ENCODE measurements around the gene ITGB2.
A peak's percentile ranks its signal among the peaks of the same experiment; 100 is the strongest.

The ITGB2 gene

GRCh38 chr21:44955141-44955797 is 34.6 kb upstream of the ITGB2 start:
- DNase-seq (ENCODE audit: low read depth), result no peak

DNA sequence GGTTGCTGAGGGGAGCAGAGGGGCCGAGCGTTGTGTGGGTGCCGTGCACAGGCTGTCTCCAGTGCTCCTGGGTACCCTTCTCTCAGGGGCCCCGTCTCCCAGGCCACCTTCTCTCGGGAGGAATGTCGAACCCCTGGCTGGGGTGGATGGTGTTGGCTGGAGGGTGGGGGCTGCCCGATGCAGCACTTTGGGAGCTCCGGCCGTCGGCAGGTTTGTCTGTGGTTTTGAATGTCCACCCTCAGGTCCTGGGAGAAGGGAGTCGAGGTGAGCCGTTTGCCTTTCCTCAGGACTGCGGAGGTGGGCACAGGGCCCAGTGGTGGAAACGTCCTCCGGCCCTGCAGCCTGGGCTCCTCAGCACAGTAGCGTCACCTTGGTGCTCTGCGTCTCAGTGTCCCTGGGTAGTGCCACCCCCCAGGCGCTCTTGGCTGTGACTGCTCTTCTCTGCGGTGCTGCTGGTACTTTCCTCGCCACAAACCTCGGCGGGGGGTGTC is 33.6 kb upstream of the ITGB2 start:
- no peak for DNase-seq (ENCODE audit: low read depth)

DNA sequence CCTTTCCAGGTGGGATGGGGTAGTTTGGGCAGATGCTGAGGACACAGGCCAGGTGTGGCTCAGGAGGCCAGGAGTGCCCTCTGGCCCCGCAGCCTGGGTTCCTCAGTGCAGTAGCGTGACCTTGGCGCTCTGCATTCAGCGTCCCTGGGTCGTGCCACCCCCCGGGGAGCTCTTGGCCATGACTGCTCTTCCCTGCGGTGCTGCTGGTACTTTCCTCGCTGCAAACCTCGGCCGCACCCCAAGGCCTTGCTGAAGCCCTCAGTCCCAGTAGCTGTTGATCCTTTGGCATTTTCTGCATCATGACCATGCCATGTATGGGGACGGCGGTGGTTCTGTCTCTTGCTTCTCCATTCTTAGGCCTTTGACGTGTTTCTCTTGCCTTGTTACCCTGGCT is 32.9 kb upstream of the ITGB2 start:
- no peak for DNase-seq (ENCODE audit: low read depth)

GRCh38 chr21:44952929-44953627 is 32.4 kb upstream of the ITGB2 start:
- no peak for DNase-seq (ENCODE audit: low read depth)

DNA sequence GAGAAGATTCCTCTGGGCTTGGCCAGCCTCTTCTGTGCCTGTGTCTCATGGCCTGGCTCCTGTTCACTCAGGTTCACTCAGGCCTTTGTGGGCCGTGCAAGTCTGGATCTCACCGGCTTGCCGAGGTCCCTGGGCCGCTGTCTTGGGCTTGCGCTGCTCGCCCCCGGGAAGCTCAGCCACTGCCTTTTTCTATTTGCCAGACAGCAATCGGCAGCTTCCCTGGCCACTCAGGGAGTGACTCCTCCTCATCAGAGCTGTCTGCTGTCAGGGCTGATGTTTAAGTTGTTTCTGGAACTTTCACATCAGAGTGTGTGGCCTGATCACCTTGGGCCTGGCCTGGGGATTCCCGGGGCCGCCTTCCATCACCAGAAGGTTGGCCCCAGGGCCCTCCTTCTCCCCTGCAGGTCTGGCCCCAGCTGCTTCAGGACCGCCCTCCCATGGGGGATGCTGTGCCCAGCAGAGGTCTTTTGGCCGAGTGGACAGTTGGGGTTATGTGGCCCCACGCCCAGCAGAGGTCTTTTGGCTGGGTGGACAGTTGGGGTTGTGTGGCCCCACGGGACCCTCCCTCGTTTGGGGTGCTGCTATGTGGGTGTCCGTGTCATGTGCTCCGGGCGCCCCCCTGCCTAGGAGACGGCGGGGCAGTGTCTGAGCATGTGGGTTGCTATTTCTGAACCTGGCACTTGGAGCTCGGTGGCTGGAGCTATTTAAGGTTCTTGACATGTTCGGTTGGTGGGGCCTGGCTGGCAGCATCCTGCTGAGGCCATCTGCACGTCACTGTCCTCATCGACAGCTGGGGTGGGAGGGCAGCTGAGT is 31.6 kb upstream of the ITGB2 start:
- no peak for DNase-seq (ENCODE audit: low read depth)

DNA sequence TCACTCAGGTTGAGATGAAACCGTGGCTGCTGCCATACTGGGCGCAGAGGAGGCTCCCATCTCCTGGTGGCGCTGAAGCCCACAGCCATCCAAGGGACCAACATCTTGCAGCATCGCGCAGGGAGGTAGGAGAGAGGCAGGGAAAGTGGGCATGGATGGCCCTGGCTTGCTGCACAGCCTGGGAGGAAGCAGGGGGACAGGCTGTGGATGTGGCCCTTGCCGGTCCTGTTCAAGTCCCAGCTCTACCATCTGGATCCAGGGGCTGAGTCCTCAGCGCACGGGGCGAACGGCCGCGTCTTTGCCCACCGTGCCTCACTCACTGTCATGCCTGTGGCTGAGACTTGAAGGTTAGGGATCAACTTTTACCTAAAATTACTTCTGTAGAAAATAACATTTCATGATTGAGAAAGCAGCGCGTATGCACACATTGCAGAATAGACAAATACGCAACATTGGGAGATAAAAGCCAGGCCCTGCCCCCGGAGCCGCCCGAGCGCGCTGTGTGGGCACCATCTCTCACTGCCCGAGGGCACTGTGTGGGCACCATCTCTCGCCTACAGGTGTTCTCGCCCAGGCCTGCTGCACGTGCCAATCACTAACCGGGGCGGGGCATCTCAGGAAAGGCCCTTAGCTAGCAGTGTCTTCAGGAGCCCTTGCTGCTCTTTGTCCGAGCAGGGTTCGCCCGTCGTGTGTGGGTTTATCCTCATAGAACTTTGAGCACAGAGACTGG is 30.7 kb upstream of the ITGB2 start:
- no peak for DNase-seq (ENCODE audit: low read depth)

GRCh38 chr21:44950351-44950750 is 29.7 kb upstream of the ITGB2 start:
- no peak for DNase-seq (ENCODE audit: low read depth)

- DNase-seq (ENCODE audit: low read depth), result peak; percentile 72
Measured at GRCh38 chr21:44949779-44950198, 29.1 kb upstream of the ITGB2 start.

DNA sequence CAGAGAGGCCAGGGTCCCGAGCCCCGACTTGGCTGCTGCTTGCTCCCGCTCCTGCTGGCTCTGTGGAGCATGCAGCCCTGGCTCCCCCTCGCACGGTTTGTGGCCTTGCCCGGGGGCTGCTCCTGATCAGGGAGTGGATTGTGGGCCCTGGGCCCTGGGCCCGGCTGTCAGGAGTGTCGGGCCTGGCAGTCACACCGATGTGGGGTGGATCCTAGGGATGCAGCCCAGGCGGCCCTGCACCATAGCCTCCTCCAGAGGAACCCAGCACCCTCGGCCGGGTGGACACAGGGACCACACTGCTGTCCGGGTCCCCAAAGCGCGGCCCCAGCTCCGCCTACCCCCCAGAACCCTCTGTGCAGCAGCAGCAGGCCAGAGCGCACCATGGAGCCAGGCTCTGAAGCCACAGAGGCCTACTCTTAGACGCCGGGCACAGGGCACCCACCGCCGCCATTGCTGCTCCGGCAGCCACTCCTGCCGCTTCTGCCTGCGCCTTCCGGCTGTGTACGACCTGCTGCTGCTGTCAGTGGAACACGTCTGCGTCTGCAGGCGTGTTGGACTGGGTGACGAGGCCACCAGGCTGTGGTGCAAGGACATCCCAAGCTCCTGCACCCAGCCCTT is 28.6 kb upstream of the ITGB2 start:
- DNase-seq (ENCODE audit: low read depth), result no peak

- no peak for DNase-seq (ENCODE audit: low read depth)
Measured at GRCh38 chr21:44948426-44949120, 27.9 kb upstream of the ITGB2 start.

GRCh38 chr21:44947930-44948331 is 27.2 kb upstream of the ITGB2 start:
- DNase-seq (ENCODE audit: low read depth), result no peak

GRCh38 chr21:44947111-44947929 is 26.6 kb upstream of the ITGB2 start:
- peak; percentile 58 for DNase-seq (ENCODE audit: low read depth)

- no peak for DNase-seq (ENCODE audit: low read depth)
Measured at GRCh38 chr21:44946254-44947041, 25.7 kb upstream of the ITGB2 start.

- no peak for DNase-seq (ENCODE audit: low read depth)
Measured at GRCh38 chr21:44944596-44944995, 23.9 kb upstream of the ITGB2 start.

- no peak for DNase-seq (ENCODE audit: low read depth)
Measured at GRCh38 chr21:44943686-44944550, 23.2 kb upstream of the ITGB2 start.

- no peak for DNase-seq (ENCODE audit: low read depth)
Measured at GRCh38 chr21:44943005-44943685, 22.4 kb upstream of the ITGB2 start.

- DNase-seq (ENCODE audit: low read depth), result no peak
Measured at GRCh38 chr21:44942566-44942965, 21.9 kb upstream of the ITGB2 start.

- DNase-seq (ENCODE audit: low read depth), result no peak
Measured at GRCh38 chr21:44941567-44941966, 20.9 kb upstream of the ITGB2 start.

Measured in ELR (cell line).